Fibroblast of villous mesenchyme (primary cell): ENCODE results near the gene ALKBH1. TPM values are rescaled to one million over a fixed set of nuclear protein-coding genes. Genes with fewer than 3 reads are reported as not detected.
"Not testable (repeated sequence)": the region's sequence is repeated elsewhere in the genome, so short reads cannot be mapped to it uniquely, and the experiment has no call there.

Source experiments
- DNase-seq: peaks from one replicate; pipeline ENCODE4 v3.0.0-alpha.2; 2010; ENCODE audit warnings: low read depth
- H3K4me3 ChIP-seq: 2 replicates; pipeline ENCODE4 v1.5.1; 2011; ENCODE audit warnings: low read depth, mild to moderate bottlenecking, low read length
- total RNA-seq: library from RNA; depleted of rRNA; stranded (reverse); fragments of >200 nt; gene quantifications from 2 replicates; pipeline ENCODE4 v1.2.3, GENCODE V29; 2012
- TF ChIP-seq, protein P1 (sequence below): IDR thresholded peaks from 2 replicates; pipeline ENCODE4 v1.5.1; 2012; ENCODE audit warnings: low read depth, mild to moderate bottlenecking, low read length; ENCODE audit not compliant: insufficient read depth

Gene ALKBH1
- total RNA-seq, 1 donor = 11.7 TPM

DNA sequence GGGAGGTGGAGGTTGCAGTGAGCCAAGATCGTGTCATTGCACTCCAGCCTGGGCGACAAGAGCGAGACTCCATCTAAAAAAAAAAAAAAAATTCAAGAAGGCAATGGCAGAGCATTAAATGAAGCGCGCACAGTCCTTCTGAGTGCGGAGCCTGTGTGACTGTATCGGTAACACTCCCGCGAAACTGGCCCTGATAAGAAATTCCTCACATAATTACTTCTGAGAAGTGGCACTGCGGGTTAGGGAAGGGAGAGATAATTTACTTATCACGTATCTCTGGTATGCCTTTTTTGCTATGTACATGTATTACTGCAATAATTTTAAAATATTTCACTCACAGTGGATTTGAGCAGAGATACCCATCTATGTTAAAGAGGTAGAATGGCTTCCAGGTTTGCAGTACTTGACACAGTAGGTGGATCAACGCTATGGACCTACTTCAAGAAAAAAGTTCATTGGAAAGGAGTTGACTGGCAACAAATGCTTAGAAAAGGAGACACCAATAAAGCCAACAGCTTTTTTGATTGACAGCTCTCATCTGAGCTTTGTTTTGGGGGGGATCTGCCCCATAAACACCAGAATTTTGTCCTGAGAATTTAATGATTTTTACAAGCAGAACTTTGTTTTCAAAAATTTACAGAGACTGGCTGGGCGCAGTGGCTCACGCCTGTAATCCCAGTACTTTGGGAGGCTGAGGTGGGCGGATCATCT lies 62.1 kb downstream of the ALKBH1 start:
- TF ChIP-seq, protein P1, sequence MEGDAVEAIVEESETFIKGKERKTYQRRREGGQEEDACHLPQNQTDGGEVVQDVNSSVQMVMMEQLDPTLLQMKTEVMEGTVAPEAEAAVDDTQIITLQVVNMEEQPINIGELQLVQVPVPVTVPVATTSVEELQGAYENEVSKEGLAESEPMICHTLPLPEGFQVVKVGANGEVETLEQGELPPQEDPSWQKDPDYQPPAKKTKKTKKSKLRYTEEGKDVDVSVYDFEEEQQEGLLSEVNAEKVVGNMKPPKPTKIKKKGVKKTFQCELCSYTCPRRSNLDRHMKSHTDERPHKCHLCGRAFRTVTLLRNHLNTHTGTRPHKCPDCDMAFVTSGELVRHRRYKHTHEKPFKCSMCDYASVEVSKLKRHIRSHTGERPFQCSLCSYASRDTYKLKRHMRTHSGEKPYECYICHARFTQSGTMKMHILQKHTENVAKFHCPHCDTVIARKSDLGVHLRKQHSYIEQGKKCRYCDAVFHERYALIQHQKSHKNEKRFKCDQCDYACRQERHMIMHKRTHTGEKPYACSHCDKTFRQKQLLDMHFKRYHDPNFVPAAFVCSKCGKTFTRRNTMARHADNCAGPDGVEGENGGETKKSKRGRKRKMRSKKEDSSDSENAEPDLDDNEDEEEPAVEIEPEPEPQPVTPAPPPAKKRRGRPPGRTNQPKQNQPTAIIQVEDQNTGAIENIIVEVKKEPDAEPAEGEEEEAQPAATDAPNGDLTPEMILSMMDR = no peak
- DNase-seq = no peak
- H3K4me3 ChIP-seq = no peak overlapping the region

DNA sequence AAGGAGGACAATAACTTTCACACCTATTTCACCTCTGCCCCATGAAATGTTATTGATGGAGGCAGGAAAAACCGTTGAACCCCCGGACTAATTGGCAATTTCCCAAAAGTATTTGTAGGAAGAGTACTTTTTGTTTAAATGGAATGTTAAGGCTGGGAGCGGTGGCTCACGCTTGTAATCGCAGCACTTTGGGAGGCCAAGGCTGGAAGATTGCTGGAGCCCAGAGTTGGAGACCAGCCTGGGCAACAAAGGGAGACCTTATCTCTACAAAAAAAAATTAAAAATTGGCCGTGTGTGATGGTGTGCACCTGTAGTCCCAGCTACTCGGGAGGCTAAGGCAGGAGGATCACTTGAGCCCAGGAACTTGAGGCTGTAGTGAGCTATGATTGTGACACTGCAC lies 65.4 kb downstream of the ALKBH1 start:
- peak overlapping the region; percentile 59 for H3K4me3 ChIP-seq
- TF ChIP-seq, protein P1 = no peak
- no peak for DNase-seq

GRCh38 chr14:77641534-77642341 lies 66.1 kb downstream of the ALKBH1 start:
- TF ChIP-seq, protein P1 = no peak
- H3K4me3 ChIP-seq = peak overlapping the region; percentile 59
- peak; percentile 66 for DNase-seq

GRCh38 chr14:77640756-77641533 lies 66.9 kb downstream of the ALKBH1 start:
- peak overlapping the region; percentile 23 for H3K4me3 ChIP-seq
- TF ChIP-seq, protein P1 = no peak
- no peak for DNase-seq

DNA sequence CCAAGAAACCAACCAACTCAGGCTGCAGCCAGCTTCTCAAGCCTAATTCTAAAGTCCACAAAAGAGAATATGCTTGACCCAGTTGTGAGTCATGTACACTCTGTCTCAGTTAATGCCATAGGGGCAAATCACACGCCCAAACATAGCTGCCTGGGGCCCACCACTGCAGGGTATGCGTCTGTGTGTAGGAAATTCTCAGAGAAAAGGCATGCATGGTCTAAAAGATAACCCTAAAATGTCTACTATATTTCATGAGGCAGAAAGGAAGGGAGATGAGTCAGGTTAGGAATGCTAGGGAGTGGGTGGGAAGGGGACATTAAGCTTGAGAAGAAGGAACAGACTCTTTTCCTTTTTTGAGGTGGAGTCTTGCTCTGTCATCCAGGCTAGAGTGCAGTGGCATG lies 69.1 kb downstream of the ALKBH1 start:
- TF ChIP-seq, protein P1 = no peak
- H3K4me3 ChIP-seq = no peak overlapping the region
- peak; percentile 60 for DNase-seq

DNA sequence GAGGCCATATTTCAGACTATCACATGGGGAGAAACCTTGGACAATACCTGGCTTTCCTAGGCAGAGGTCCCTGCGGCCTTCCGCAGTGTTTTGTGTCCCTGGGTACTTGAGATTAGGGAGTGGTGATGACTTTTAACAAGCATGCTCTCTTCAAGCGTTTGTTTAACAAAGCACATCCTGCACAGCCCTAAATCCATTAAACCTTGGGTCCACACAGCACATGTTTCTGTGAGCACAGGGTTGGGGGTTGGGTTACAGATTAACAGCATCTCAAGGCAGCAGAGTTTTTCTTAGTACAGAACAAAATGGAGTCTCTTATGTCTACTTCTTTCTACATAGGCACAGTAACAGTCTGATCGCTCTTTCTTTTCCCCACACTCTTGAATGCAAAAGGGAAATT lies 72.0 kb downstream of the ALKBH1 start:
- DNase-seq, H3K4me3 ChIP-seq: not testable (repeated sequence)

GRCh38 chr14:77635466-77635865 lies 72.4 kb downstream of the ALKBH1 start:
- not testable (repeated sequence) for DNase-seq

More at GRCh38 chr14:77635466-77635865, 72.4 kb downstream of the ALKBH1 start:
- H3K4me3 ChIP-seq = not testable (repeated sequence)
